ENCODE data around the gene VSIR.

Gene VSIR

GRCh38 chr10:71716426-71716825 lies 56.9 kb downstream of the VSIR start:
- TF ChIP-seq CTCF (IDR thresholded peaks at IDR 0.05; ENCODE audit: insufficient read depth, low read length, poor library complexity, severe bottlenecking) (no peak), EZH2phosphoT487 (conservative IDR thresholded peaks at IDR 0.05; ENCODE audit: low read length) (no peak)
- Histone ChIP-seq H3K36me3 (ENCODE audit: low read length) (no peaks in the 10 kb centered on the region), H2AFZ (ENCODE audit: low read depth, low read length, severe bottlenecking) (no peak overlapping the region), H3F3A (ENCODE audit: insufficient read depth) (no peaks in the 10 kb centered on the region), H3K4me2 (ENCODE audit: low read depth, low read length, poor library complexity, severe bottlenecking) (no peak overlapping the region), H3K27ac (ENCODE audit: low read depth, low read length) (no peak overlapping the region), H3K27me3 (ENCODE audit: low read length) (no peaks in the 10 kb centered on the region), H3K9ac (ENCODE audit: low read length) (no peak overlapping the region), H3K79me2 (ENCODE audit: insufficient read depth, low read length) (no peaks in the 10 kb centered on the region), H3K4me3 (ENCODE audit: insufficient read depth, low read length, poor library complexity, severe bottlenecking) (no peak overlapping the region), H4K20me1 (ENCODE audit: low read depth, low read length) (no peaks in the 10 kb centered on the region), H3K9me3 (ENCODE audit: insufficient read depth, low read length) (no peaks in the 10 kb centered on the region), H3K9me2 (replicated peaks; ENCODE audit: insufficient read depth, low read length) (no peaks in the 10 kb centered on the region)

GRCh38 chr10:71715860-71716259 lies 57.5 kb downstream of the VSIR start:
- no peak overlapping the region for H2AFZ ChIP-seq (ENCODE audit: low read depth, low read length, severe bottlenecking)
- H4K20me1 ChIP-seq (ENCODE audit: low read depth, low read length) = no peaks in the 10 kb centered on the region
- no peaks in the 10 kb centered on the region for H3K27me3 ChIP-seq (ENCODE audit: low read length)
- no peak overlapping the region for H3K4me2 ChIP-seq (ENCODE audit: low read depth, low read length, poor library complexity, severe bottlenecking)
- H3F3A ChIP-seq (ENCODE audit: insufficient read depth) = no peaks in the 10 kb centered on the region
- H3K9me2 ChIP-seq (replicated peaks; ENCODE audit: insufficient read depth, low read length) = no peaks in the 10 kb centered on the region
- no peaks in the 10 kb centered on the region for H3K79me2 ChIP-seq (ENCODE audit: insufficient read depth, low read length)
- H3K4me3 ChIP-seq (ENCODE audit: insufficient read depth, low read length, poor library complexity, severe bottlenecking) = no peak overlapping the region
- no peaks in the 10 kb centered on the region for H3K36me3 ChIP-seq (ENCODE audit: low read length)
- TF ChIP-seq EZH2phosphoT487 (conservative IDR thresholded peaks at IDR 0.05; ENCODE audit: low read length) (no peak), CTCF (IDR thresholded peaks at IDR 0.05; ENCODE audit: insufficient read depth, low read length, poor library complexity, severe bottlenecking) (no peak)
- H3K9me3 ChIP-seq (ENCODE audit: insufficient read depth, low read length) = no peaks in the 10 kb centered on the region
- no peak overlapping the region for H3K27ac ChIP-seq (ENCODE audit: low read depth, low read length)
- no peak overlapping the region for H3K9ac ChIP-seq (ENCODE audit: low read length)

GRCh38 chr10:71715026-71715425 lies 58.3 kb downstream of the VSIR start:
- H3K27me3 ChIP-seq (ENCODE audit: low read length) = no peaks in the 10 kb centered on the region
- H3F3A ChIP-seq (ENCODE audit: insufficient read depth) = no peaks in the 10 kb centered on the region
- H3K4me3 ChIP-seq (ENCODE audit: insufficient read depth, low read length, poor library complexity, severe bottlenecking) = no peak overlapping the region
- no peak overlapping the region for H3K9ac ChIP-seq (ENCODE audit: low read length)
- no peaks in the 10 kb centered on the region for H3K36me3 ChIP-seq (ENCODE audit: low read length)
- H4K20me1 ChIP-seq (ENCODE audit: low read depth, low read length) = no peaks in the 10 kb centered on the region
- H3K4me2 ChIP-seq (ENCODE audit: low read depth, low read length, poor library complexity, severe bottlenecking) = no peak overlapping the region
- H3K27ac ChIP-seq (ENCODE audit: low read depth, low read length) = no peak overlapping the region
- H3K79me2 ChIP-seq (ENCODE audit: insufficient read depth, low read length) = no peaks in the 10 kb centered on the region
- no peak for TF ChIP-seq CTCF (IDR thresholded peaks at IDR 0.05; ENCODE audit: insufficient read depth, low read length, poor library complexity, severe bottlenecking)
- TF ChIP-seq EZH2phosphoT487 (conservative IDR thresholded peaks at IDR 0.05; ENCODE audit: low read length) = no peak
- H3K9me2 ChIP-seq (replicated peaks; ENCODE audit: insufficient read depth, low read length) = no peaks in the 10 kb centered on the region
- no peak overlapping the region for H2AFZ ChIP-seq (ENCODE audit: low read depth, low read length, severe bottlenecking)
- H3K9me3 ChIP-seq (ENCODE audit: insufficient read depth, low read length) = no peaks in the 10 kb centered on the region
